ENCODE data around the gene MRPL55.

MRPL55 gene

DNA sequence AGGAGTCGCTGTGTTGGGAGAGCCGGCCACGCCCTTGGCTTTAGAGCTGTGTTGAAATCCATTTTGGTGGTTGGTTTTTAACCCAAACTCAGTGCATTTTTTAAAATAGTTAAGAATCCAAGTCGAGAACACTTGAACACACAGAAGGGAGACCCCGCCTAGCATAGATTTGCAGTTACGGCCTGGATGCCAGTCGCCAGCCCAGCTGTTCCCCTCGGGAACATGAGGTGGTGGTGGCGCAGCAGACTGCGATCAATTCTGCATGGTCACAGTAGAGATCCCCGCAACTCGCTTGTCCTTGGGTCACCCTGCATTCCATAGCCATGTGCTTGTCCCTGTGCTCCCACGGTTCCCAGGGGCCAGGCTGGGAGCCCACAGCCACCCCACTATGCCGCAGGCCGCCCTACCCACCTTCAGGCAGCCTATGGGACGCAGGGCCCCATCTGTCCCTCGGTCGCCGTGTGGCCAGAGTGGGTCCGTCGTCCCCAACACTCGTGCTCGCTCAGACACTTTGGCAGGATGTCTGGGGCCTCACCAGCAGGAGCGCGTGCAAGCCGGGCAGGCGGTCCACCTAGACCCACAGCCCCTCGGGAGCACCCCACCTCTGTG is 10.7 kb downstream of the MRPL55 start:
- DNase-seq: no peak

DNA sequence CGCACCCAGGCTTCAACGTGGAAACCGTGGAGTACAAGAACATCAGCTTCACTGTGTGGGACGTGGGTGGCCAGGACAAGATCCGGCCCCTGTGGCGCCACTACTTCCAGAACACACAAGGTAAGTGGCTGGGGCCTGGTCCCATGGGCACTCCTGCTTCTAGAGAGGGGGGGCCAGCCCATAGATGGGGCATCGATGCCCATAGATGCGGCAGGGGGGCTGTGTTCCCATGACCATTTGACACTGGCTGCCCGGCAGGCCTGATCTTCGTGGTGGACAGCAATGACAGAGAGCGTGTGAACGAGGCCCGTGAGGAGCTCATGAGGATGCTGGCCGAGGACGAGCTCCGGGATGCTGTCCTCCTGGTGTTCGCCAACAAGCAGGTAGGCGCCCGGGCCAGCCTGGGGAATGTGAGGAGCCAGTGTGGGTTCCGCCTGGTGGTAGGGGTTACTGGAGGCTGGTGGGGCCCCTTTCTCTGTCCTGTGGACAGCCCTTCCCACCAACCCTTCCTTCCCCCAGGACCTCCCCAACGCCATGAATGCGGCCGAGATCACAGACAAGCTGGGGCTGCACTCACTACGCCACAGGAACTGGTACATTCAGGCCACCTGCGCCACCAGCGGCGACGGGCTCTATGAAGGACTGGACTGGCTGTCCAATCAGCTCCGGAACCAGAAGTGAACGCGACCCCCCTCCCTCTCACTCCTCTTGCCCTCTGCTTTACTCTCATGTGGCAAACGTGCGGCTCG is 11.6 kb downstream of the MRPL55 start:
- no peak for DNase-seq

DNA sequence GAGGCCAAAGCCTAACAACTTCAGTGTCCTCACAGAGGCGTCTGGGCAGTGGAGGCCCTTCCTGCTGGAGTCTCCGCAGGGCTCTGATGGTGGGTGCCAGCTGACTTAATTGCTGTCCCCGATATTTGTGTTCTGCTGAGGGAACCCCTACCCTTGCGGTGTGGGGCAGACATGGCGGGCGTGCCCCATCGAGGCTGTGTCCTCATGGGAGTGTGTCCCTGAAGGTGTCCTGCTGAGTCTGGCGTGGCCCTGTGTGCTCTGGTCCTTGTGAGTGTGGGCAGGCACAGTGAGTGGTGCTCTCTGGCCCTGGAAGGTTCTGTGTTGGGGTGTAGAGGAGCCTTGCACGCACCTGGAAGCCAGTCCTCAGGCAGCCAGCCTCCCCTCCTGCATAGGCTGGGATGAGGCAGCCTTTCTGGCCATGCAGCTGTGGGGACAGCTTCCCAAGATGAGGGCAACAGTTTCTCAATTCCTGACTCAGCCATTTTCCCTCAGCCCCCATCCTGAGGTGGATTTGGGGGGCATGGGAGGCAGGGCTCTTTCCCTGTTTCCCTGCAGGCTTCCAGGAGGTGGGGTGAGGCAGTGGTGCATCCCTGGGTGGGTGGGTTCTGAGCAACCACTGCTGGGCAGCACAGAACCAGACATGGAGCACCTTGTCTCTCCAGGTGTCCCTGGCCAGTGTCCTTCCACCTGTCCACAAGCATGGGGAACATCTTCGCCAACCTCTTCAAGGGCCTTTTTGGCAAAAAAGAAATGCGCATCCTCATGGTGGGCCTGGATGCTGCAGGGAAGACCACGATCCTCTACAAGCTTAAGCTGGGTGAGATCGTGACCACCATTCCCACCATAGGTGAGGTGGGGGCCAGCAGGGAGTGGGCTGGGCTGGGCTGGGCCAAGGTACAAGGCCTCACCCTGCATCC is 12.4 kb downstream of the MRPL55 start:
- DNase-seq: no peak

DNA sequence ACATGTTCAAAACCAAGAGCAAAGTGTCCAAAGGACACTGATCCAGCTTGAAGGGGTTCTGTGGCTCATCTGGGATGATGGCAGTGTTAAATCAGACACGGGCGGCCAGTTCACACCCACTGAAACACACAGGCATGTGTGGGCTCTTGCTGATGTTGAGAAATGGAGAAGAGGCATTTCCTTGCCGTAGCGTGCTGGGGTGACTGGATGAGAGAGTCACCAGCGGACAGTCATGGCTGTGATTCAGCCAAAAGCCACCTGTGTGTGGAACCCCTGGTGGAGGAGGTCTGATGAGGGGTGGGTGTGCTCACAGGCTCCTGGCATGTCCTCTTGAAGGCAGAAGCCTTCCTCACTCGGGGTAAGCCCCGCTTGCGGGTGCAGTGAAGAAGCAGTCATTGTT is 13.2 kb downstream of the MRPL55 start:
- DNase-seq: no peak

DNA sequence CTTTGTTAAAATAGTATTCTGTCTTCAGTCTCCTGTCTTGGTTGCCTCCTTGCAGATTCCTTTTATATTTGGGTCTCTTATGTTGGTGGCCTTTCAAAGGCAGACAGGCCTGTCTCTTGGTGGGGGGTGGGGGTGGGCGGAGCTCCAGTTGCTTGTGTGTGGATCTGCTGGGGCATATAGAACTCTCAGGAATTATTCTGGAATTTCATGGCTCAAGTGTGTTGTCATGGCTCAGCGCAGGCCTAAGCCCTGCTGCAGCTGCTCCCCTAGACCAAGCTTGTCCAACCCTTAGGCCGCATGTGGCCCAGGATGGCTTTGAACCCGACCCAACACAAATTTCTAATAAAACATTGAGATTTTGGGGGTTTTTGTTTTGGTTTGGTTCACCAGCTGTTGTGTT is 13.9 kb downstream of the MRPL55 start:
- DNase-seq: no peak

DNA sequence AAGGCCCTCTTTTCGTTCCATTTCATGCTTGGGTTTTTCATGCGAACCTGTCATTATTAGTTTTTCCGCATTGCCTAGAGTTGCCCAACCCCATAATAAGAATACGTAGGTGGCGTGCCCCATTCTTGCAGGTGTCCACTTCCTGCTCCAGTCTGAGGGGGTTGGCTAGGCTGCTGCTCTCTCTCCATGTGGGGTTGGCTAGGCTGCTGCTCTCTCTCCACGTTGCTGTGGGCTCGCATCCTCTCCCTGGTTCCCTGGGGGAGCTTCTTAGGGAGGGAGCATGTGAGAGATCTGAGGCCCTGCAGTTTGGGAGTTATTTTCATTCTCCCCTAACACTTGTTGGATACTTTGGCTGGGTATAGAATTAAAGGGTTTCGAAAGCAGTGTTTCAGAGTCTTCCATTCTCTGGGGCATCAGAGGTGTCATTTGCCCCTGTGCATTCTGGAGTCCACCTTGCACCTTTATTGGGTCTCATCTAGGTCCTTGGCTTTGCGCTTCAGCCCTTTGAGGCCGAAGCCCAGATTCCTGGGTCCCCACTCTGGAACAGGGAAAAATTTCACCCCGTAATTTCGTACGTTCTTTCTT is 14.6 kb downstream of the MRPL55 start:
- no peak for DNase-seq

DNA sequence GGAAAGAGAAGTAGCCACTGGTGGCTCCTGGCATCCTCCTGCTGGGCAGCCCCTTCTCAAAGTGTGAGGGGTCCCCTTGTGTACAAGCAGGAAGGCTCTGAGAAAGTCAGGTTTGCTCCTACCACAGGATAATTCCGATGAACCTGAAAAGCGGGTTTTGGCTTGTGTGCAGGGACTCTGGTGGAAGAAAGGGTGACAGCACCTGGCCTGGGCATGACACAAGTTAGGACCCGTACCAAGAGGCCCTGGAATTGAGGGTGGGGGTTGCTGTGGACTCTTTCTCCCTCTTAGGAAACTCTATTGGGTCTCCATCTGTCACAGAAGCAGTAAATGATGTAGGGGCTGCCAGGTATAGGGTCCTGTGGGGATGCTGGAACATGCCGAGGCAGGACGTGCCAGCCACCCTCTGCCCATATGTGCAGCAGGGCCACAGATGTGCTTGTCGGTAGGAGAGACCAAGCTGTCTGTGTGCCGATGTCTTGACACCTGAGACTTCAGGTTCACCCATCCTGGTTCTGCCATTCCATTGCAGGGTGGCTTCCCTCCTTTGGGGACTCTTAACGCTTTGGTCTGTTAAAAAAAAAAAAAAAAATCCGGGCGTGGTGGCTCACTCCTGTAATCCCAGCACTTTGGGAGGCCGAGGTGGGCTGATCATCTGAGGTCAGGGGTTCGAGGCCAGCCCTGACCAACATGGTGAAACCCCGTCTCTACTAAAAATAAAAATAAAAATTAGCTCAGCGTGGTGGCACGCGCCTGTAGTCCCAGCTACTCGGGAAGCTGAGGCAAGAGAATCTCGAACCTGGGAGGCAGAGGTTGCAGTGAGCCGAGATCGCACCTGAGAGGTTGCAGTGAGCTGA is 15.8 kb downstream of the MRPL55 start:
- DNase-seq: no peak

DNA sequence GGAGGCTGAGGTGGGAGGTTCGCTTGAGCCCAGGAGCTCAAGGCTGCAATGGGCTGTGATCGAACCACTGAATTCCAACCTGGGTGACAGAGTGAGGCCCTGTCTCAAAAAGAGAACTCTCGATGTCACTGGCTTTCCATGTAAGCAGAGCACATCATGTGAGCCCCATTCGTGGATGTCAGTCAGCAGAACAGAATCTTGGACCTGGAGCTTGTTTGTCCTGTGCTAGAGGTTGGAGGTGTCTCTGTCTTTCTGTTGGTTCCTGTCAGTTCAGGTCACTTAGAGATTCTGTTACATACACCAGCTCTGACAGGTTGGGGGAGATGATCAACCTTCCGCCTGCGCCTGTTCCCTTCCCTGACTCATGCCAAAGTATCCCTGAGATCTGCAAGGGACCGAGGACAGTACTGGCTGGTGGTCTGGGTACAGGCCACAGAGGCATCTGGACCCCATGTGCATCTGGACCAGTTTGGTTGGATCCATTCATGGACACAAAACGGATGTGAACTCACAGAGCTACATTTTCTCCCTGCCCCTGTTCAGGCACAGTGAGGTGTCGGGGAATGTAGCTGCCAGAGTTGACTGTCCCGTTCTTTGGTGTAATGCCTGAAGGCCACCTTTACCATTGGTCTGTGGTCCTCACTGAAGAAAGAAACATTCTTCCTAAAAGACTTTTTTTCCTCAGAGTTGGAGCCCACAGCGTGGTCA is 16.6 kb downstream of the MRPL55 start:
- DNase-seq: no peak

DNA sequence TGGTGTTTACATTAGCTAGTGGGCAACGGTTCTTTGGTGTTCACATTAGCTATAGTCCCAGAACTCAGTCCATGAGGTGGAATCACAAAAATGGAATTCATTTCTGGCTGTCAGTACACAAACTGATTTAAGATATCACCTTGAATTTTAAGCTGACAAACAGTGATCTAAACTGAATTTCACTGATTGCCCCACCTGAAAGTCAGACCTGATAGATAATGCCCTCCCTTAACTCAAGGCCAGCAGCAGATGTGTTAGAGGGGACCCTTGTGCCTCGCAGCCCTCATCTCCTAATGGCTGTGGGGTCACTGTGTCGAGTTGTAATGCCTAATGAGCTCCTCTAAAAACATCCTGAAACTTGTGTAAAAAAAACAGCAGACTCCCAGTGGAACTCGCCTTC is 18.0 kb downstream of the MRPL55 start:
- no peak for DNase-seq

DNA sequence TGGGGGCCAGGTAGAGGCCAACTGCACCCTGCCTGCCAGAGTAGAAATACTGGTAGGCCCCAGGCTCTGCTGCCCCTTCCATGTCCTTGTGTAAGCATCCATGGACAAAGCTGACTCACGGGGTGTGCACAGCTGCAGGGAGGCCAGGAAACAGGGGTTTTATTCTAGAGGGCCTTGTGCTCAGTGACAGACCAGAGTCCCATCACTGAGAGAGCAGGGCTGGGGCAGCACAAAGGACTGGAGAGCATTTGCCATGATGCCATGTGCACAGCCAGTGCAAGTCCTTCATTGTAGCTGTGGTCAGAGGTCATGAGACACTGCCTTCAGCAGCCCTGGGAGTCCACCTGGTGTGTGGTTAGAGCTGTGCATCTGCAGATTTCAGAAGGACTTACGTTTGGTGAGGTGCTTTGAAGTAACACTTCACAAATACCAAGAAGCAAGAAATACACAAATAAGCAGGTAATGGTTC is 18.5 kb downstream of the MRPL55 start:
- DNase-seq: no peak

DNA sequence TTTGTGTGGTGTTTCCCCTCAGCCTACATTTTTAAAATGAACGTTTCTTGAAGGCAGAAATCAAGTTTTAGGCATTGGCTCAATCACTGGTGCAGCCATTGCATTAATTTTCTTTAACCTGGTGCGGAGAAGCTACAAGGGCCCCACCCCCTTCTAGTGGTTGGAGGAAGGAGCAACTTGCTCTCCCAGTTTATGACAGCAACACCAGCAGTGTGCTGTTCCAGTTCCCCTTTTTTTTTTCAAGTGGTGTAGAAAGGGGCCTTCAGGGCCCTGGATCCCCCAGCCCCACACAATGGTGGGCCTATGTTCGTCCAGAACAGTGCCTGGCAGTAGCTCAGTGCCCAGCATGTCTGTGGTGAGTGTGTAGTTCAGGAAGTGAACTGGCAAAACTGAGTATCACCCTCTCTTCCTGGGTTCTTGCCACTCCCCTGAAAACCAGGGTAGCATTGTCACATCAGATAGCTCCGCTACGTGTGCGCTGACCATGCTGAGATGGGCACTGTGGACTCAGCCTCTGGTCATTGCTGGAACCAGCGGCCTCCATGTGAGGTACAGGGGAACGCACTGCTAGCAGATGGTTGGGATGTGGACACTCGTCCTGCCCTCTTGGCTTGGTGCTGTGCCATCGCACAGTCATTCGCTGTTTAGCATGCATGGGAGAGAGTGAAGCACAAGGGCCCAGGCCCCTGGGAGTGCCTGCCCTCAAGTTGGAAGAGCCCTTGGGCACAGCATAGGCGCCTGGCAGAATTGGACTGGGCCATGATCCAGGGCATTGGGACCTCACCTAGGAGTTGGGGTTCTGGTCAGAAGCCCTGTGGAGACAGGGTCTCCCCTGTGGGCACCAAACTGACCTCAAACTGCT is 19.3 kb downstream of the MRPL55 start:
- no peak for DNase-seq

DNA sequence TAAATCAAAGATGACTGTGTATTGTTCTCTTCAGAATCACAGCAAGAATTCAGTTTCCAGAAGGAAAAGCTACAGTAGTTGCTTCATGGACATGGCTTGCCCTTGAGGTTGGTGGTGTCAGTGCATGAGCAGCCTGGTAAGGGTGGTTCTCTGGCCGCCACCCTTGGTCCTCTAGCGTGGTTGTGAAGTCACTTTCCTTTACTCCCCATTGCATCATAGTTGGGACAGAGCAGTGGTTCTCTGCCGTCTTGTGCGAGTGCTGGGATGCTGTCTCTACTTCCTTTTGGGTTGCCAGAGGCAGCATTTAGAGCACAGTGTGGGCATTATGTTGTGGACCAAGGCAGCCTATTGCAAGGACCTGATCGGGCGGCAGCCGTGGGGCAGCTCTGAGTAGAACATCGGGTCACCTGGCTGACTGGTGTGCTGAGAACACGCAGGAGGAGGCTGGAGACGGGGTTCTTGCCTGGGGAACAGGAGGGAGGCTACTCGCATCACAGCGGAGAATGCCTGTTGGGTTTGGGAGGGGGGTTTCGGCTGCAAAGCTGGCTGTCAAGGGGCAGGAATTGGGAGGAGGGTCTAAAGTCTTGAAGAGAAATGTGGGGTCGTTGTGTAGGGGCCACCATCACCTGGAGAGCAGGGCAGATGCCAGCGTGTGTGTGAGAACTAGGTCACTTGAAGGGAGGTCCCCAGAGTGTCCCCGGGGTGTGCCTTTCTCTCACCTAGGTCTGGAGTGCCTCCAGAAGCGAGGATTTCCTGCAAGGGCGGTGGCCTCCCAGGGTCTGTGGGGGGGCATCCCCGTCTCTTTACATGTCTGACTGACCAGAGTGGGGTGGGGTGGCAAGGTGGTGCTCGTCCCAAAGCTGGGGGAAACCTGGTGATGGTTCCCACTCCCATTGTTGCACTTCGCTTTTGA is 20.3 kb downstream of the MRPL55 start:
- DNase-seq: no peak

DNA sequence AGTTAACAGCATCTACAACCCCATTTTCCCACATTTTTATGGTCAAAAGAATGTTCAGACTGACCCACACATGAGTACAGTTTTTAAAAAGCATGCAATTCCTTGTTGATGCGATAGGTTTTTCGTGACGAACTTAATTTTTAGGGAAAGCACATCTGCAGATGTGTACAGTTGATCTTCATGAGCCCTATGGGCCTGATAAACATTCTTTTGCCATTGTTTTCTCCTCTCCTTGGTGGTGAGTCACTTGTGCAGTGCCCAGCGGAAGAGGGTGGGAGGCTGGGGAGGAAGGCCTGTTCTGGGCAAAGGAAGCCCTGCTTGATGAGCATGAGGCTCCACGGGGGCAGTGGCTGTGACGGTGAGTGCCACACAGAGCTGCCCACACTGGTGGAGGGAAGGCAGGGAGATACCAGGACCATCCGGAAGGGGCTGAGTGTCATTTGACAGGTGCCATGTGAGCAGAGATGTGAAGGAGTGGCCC is 21.3 kb downstream of the MRPL55 start:
- no peak for DNase-seq

DNA sequence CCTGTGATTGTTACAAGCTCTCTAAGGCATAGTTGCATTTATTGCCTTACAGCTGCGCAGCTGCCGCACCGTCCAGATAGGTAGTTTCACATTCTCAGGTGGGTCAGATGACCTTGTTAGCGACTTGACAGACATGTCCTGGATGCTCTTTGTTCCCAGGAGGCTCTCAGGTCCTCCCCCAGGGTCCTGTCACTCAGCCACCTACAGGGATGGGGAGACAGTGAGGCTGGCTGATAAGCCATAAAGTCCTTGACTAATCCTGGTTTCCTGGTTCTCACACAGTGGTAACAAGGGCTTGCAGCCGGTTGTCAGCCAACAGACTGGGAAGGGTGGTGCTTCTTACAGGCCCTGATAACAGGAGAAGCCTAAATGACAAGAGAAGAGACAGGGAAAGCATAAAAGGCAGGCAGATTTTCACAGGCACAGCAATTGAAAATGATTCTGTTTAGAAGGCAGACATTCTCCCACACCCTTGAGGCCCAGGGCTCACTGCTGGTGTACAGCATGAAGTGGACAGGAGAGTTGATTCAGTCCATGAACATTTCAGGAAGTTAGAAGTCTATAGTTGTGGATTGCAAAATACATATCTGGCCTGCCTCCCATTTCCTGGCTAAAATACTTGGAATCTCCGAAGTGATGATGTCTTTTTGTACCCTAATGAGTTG is 23.7 kb downstream of the MRPL55 start:
- no peak for DNase-seq

DNA sequence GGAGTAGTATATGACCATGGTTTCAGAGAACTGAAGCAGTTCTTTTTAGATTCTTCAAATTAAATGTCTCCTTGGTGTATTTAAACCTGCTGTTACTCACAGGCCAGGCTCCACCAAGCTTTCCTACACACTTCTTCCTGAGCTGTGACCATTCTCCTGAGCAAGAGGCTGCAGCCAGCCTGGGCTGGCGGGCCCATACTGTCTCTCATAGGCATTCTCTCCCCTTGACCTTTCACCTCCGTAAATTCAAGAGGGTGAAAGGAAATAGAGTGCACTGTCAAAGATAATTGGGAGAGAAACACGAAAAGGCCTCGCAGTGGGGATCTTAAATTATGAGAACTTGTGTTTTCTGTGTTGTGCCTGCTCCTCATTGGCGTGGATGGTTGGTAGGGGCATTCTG is 24.3 kb downstream of the MRPL55 start:
- no peak for DNase-seq

DNA sequence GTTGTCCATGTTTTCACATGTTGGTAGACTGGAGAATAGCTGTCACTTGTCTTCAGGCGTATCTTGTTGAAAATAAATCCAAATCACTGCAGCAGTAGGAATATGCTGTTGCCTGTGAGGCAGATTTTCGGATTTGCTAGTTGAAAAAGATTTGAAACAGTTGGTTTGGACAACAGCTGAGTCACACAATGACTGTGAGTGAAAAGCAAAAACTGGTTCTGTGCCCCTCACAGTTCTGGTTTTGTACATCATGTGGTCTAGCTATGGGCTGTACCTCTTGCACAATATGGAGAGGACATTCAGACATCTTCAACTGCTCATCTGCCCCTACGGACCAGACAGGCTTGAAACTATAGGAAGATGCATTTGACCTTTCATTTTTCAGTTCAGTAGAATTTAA is 24.8 kb downstream of the MRPL55 start:
- no peak for DNase-seq

DNA sequence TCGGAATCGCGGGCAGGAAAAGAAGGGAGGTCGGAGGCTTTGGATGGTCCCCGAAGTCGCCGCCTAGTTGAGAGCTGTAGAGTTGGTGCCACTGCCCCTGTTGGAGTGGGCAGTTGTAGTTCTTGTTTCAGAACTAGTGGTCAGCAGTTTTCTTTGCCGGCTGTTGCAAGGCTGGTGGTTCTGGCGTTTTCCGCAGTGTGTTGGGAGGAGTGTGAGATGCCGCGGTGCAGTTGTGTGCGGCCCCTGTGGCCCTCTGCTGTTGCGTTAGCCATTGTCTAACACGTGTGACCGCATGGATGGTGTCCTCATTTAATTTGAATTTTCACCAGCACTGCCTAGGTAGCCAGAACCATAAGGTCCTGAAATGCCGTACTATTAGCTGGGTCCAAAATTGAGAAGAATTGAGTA is 25.2 kb downstream of the MRPL55 start:
- no peak for DNase-seq

Data from CD4-positive, alpha-beta T cell treated with Interleukin-17A for 1 hour (primary cell).